Naive thymus-derived CD8-positive, alpha-beta T cell (primary cell): Measurements from ENCODE around the gene STPG4. TPM values are rescaled to one million over a fixed set of nuclear protein-coding genes. Genes with fewer than 3 reads are reported as not detected.
A peak's percentile ranks its signal among the peaks of the same experiment; 100 is the strongest.
"Not testable (repeated sequence)": the region's sequence is repeated elsewhere in the genome, so short reads cannot be mapped to it uniquely, and the experiment has no call there.

ENCODE experiments used
- ATAC-seq, 2 donors: fragments of 150-1000 bp; cut with Tn5 transposase in 1 of 2; sonication (Bioruptor Pico), chemical (Tn5 transposase) in 1 of 2; 1 replicate in 1 of 2; 2 replicates in 1 of 2; pipeline ENCODE4 v1.10.0; 2021; ENCODE audit warnings: mild to moderate bottlenecking in 2 of 2, moderate library complexity in 2 of 2
- POLR2A ChIA-PET: fragments of 350-600 bp; sonication (Branson Sonifier 250); formaldehyde crosslinking; loops from one replicate; lab custom pipeline; 2021; ENCODE audit warnings: antibody characterized with exemption; lab: Charles Lee
- DNase-seq, 10 donors: peaks; one replicate each; pipeline versions ENCODE4 v3.0.0 to v3.0.0-alpha.2; 2020 to 2022
- H3K27ac Mint-ChIP-seq, 10 donors: one replicate each; pipeline ENCODE4 v1.8.0; 2020 to 2022; ENCODE audit warnings: mild to moderate bottlenecking in 10 of 10, mixed read lengths in 10 of 10, moderate library complexity in 4 of 10, inconsistent platforms in 1 of 10
- H3K27me3 Mint-ChIP-seq, 5 donors: one replicate each; pipeline ENCODE4 v1.8.0; 2021 to 2022; ENCODE audit warnings: mixed read lengths in 5 of 5
- H3K36me3 Mint-ChIP-seq, 3 donors: one replicate each; pipeline ENCODE4 v1.8.0; 2020 to 2022; ENCODE audit warnings: mixed read lengths in 3 of 3, mild to moderate bottlenecking in 2 of 3, inconsistent platforms in 1 of 3
- H3K4me1 Mint-ChIP-seq, 4 donors: one replicate each; pipeline ENCODE4 v1.8.0; 2021 to 2022; ENCODE audit warnings: mixed read lengths in 4 of 4
- H3K4me3 Mint-ChIP-seq, 10 donors: one replicate each; pipeline ENCODE4 v1.8.0; 2020 to 2022; ENCODE audit warnings: mild to moderate bottlenecking in 10 of 10, mixed read lengths in 10 of 10, moderate library complexity in 6 of 10, inconsistent platforms in 1 of 10
- H3K9me3 Mint-ChIP-seq, 9 donors: one replicate each; pipeline ENCODE4 v1.8.0; 2020 to 2022; ENCODE audit warnings: mixed read lengths in 9 of 9, mild to moderate bottlenecking in 3 of 9, inconsistent platforms in 1 of 9, moderate library complexity in 1 of 9
- polyA plus RNA-seq, 3 donors: library from polyadenylated mRNA; unstranded; fragments of 300-500 nt; fragmentation: Illumina TruSeq; gene quantifications; one replicate each; pipeline ENCODE4 v1.2.3, GENCODE V29; 2021
- total RNA-seq, 8 experiments: library from RNA in 2 of 8; stranded (reverse) in 2 of 8; gene quantifications; one replicate each; pipeline ENCODE4 v1.2.3 and lab custom pipeline; 2021 to 2026

The STPG4 gene
- total and polyA plus RNA-seq, 5 experiments from 2014 or later, result 0.47 to 1.0 TPM; not detected in 3

DNA sequence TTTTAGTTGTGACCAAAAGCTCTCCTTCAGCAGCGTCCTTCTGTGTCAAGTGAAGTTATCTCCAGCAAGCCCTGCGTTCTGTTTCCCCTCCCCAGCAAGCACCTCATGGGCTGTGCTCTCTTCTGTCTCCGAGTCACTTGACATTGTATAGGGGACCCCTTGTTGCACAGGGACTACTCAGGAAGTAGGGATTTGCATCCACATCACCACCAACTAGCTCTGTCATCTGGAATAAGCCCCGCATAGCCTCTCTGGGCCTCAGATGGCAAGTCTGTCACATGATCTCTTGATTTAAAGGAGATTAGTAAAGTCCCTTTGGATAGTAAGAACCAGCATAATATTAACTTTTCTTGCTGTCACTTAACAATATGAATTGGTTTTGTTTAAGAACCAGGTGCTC is 32.0 kb upstream of the STPG4 start:
- DNase-seq (no peak), ATAC-seq (no peak)
- Mint-ChIP-seq H3K36me3 (no peaks in the 10 kb centered on the region), H3K4me1 (no peaks in the 10 kb centered on the region), H3K27me3 (peaks cover 0 to 16% (median 8%) of the 10 kb centered on the region in 5 donors), H3K4me3 (no peak overlapping the region), H3K9me3 (no peaks in the 10 kb centered on the region), H3K27ac (no peak overlapping the region)
- POLR2A ChIA-PET, result no interaction called here

DNA sequence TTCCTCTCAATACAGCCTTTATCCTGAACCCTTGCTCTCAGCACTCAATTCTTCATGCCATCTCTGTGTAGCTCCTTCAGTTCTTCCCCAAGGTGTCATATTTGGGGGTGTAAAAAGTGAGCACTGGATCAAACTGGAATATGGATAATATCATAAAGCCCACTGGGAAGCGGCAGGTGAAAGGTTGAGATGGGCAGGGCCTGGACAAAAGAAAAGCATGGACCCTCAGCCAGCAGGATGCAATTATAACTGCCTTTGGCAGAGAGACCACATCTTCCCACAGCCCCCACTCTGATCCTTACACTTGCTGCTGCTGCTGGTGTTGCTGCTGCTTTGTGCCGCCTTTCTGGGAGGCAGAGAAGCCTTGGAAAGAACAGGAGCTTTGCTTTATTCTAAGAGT is 31.2 kb upstream of the STPG4 start:
- Mint-ChIP-seq H3K9me3 (no peaks in the 10 kb centered on the region), H3K4me3 (no peak overlapping the region), H3K4me1 (no peaks in the 10 kb centered on the region), H3K27me3 (peaks cover 0 to 16% (median 8%) of the 10 kb centered on the region in 5 donors), H3K36me3 (no peaks in the 10 kb centered on the region), H3K27ac (no peak overlapping the region)
- ATAC-seq (no peak), DNase-seq (no peak)
- POLR2A ChIA-PET, result no interaction called here

DNA sequence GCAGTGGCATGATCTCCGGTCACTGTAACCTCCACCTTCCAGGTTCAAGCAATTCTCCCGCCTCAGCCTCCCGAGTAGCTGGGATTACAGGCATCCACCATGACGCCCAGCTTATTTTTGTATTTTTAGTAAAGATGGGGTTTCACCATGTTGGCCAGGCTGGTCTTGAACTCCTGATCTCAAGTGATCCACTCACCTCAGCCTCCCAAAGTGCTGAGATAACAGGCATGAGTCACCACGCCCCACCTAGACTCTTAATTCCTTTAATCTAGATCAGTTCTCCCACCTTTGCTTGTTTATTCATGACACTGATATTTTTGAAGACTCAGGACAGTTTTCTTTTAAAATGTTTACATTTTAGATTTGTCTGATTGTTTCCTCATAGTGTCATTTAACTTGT is 30.0 kb upstream of the STPG4 start:
- POLR2A ChIA-PET, H3K4me1 Mint-ChIP-seq, H3K36me3 Mint-ChIP-seq, H3K4me3 Mint-ChIP-seq, H3K27ac Mint-ChIP-seq, DNase-seq, ATAC-seq, H3K9me3 Mint-ChIP-seq: not testable (repeated sequence)
- H3K27me3 Mint-ChIP-seq, result peaks cover 0 to 16% (median 8%) of the 10 kb centered on the region in 5 donors

DNA sequence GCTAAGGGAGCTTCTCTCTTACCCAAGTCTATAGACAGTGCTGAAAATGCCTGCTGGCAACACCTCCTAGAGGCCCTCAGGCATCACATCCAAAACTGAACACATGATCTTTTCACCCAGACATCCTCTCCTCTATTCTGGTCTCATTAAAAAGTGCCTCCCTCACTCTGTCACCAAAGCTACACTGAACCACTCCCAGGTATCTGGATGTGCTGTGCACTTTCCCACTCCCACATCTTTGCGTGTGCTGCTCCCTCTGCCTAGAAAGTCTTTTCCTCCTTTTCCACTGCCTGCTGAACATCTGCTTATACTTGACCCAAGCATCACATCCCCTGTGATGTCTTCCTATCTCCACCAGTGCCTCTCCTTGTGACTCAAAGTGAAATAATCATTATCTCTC is 26.1 kb upstream of the STPG4 start:
- ATAC-seq, result no peak
- no peak overlapping the region for H3K27ac Mint-ChIP-seq
- DNase-seq, result no peak
- peaks cover 12 to 24% (median 16%) of the 10 kb centered on the region in 4 donors for H3K4me1 Mint-ChIP-seq
- H3K4me3 Mint-ChIP-seq, result no peak overlapping the region
- H3K9me3 Mint-ChIP-seq, result peaks cover 0 to 7% (median 0%) of the 10 kb centered on the region in 9 donors
- H3K36me3 Mint-ChIP-seq, result peaks cover 0 to 4% (median 4%) of the 10 kb centered on the region in 3 donors
- POLR2A ChIA-PET, result no interaction called here
- peaks cover 0 to 14% (median 0%) of the 10 kb centered on the region in 5 donors for H3K27me3 Mint-ChIP-seq

DNA sequence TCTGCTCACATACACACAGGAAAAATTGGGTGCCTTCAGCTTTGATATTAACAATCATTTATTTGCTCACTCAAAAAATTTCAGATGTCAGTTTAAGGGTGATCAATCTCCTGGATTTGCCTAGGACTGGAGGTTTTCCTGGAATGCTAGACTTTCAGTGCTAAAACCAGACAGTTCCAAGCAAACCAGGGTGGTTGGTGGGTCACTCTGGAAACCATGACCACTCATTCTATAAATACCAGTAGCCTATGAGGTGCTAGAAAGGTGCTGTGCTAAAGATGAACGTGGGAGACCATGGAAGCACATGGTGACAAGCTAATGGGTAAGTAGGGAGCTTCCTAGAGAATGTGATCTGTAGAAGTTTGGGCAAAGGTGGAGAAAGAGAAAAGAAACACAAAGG is 25.4 kb upstream of the STPG4 start:
- no peak overlapping the region for H3K4me3 Mint-ChIP-seq
- POLR2A ChIA-PET, result no interaction called here
- peak overlapping the region in 1 of 10 donors; percentile 11 for H3K27ac Mint-ChIP-seq
- ATAC-seq (no peak), DNase-seq (no peak)
- peaks cover 0 to 13% (median 0%) of the 10 kb centered on the region in 5 donors for H3K27me3 Mint-ChIP-seq
- H3K36me3 Mint-ChIP-seq, result peaks cover 0 to 6% (median 5%) of the 10 kb centered on the region in 3 donors
- H3K9me3 Mint-ChIP-seq, result peaks cover 0 to 10% (median 0%) of the 10 kb centered on the region in 9 donors
- H3K4me1 Mint-ChIP-seq, result peaks cover 15 to 27% (median 20%) of the 10 kb centered on the region in 4 donors

DNA sequence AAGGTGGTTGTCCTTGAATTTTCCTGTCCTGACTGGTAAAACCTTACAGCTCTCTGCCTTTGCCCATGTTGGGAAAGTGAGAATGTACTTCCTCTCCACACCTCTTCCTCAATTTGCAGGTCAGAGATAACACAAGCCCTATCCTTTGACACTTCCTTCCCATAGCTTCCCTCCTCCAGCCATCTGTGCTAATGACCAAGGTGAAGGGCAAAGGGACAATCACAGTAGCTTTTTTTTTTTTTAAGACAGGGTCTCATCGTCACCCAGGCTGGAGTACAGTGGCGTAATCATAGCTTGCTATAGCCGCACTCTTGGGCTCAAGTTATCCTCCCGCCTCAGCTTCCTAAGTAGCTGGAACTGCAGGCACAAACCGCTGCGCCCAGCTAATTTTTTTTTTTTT is 24.3 kb upstream of the STPG4 start:
- Mint-ChIP-seq H3K9me3 (peaks cover 0 to 10% (median 0%) of the 10 kb centered on the region in 9 donors), H3K4me1 (peaks cover 21 to 36% (median 28%) of the 10 kb centered on the region in 4 donors), H3K4me3 (no peak overlapping the region), H3K27ac (peak overlapping the region in 4 of 10 donors; percentile 31 to 100 (median 72)), H3K27me3 (peaks cover 0 to 15% (median 0%) of the 10 kb centered on the region in 5 donors), H3K36me3 (peaks cover 0 to 6% (median 6%) of the 10 kb centered on the region in 3 donors)
- no peak for ATAC-seq
- POLR2A ChIA-PET, result interaction anchor here (0.7 kb wide), 1 partner anchor 202 kb away, joined by 7 read pairs; no protein-coding TSS in a partner anchor
- no peak for DNase-seq

DNA sequence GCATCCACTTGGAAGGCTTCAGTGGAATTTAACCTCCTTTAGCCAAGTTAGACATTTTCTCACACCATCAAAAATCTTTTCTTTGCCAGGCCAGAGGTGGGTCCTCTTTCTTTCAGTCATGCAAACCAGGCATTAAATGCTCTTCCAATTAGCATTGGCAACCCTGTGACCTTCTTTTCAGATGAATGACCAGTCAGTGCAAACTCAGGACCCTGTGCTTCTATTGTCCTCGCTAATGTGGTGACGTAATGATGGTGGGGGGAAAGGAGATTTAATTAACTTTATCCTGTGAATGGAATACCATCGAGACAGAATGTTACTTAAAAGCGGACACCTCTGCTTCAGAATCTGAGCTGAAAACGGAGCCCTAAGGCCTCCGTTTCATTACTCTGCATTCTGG is 23.2 kb upstream of the STPG4 start:
- peaks cover 0 to 12% (median 0%) of the 10 kb centered on the region in 5 donors for H3K27me3 Mint-ChIP-seq
- POLR2A ChIA-PET, result no interaction called here
- H3K4me3 Mint-ChIP-seq, result peak overlapping the region in 1 of 10 donors; percentile 7
- H3K9me3 Mint-ChIP-seq, result peaks cover 0 to 10% (median 0%) of the 10 kb centered on the region in 9 donors
- peak overlapping the region in 4 of 10 donors; percentile 100 for H3K27ac Mint-ChIP-seq
- DNase-seq, result no peak
- peaks cover 26 to 46% (median 38%) of the 10 kb centered on the region in 4 donors for H3K4me1 Mint-ChIP-seq
- no peak for ATAC-seq
- H3K36me3 Mint-ChIP-seq, result peaks cover 0 to 8% (median 6%) of the 10 kb centered on the region in 3 donors

DNA sequence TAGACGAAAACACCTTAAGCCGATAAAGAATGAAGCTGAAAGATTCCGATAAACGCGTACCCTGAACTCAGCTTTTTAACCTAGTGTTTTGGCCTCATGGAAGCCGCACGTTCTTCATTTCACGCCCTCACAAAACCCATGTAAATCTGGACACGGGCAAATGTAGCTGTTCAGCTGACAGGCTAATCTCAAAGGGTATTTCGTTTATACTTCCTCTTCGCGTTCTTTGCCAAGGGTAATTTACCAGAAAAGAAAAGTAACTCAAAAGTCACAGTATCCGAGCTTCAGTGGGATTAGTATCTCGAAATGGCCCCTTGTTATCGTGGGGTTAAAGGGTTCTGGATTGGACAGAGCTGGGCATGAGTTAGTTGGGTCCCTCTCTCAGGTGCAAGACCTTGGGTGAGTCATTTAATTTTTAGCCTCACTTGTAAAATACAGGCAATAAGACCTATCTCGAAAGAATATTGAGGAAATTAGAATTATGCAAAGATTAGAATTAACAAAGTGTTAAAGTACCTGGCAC is 22.0 kb upstream of the STPG4 start:
- Mint-ChIP-seq H3K4me1 (peaks cover 32 to 58% (median 51%) of the 10 kb centered on the region in 4 donors), H3K9me3 (peaks cover 0 to 10% (median 0%) of the 10 kb centered on the region in 9 donors), H3K36me3 (peaks cover 0 to 8% (median 8%) of the 10 kb centered on the region in 3 donors), H3K27me3 (peaks cover 0 to 12% (median 0%) of the 10 kb centered on the region in 5 donors), H3K27ac (peak overlapping the region; percentile 98 to 100 (median 100)), H3K4me3 (peak overlapping the region; percentile 96 to 100 (median 100))
- ATAC-seq (peak in 1 of 2 donors; percentile 9), DNase-seq (no peak)
- POLR2A ChIA-PET, result no interaction called here

DNA sequence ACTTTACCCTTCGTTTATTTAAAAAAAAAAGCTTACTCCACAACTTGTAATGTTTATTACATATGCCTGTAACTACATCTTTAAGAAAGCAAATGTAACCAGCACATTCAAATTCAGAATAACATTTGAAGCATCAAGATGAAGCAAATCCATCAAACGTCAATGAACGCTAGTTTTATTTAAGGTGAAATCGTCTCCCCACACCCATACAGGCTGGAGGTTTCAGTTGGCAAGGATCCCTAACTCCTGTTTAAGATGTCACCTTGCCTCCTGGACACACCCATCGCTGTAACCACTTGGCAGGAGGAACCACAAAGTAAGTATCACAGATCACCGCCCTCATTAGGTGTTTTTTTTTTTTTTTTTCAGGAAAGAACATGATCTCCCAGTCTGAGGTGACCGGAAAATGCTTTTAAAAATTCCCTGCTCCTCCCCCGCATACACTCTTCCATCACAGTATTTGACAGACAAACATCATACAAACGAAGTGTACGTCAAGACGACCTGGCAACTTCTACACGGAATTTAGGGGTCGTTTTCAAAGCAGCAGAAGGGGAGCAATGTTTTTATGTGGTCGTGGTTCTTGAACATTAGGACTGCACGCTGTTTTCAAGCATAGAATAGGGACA is 19.7 kb upstream of the STPG4 start:
- ATAC-seq (no peak), DNase-seq (peak in 8 of 10 donors; percentile 19 to 68 (median 43))
- Mint-ChIP-seq H3K27me3 (peaks cover 0 to 12% (median 0%) of the 10 kb centered on the region in 5 donors), H3K9me3 (peaks cover 0 to 10% (median 0%) of the 10 kb centered on the region in 9 donors), H3K27ac (peak overlapping the region; percentile 95 to 100 (median 98)), H3K36me3 (peaks cover 2 to 26% (median 8%) of the 10 kb centered on the region in 3 donors), H3K4me3 (peak overlapping the region; percentile 88 to 98 (median 94)), H3K4me1 (peaks cover 34 to 81% (median 70%) of the 10 kb centered on the region in 4 donors)
- POLR2A ChIA-PET, result interaction anchor here (0.6 kb wide), 3 partner anchors 13 to 223 kb away, joined by 3 read pairs; no protein-coding TSS in a partner anchor

DNA sequence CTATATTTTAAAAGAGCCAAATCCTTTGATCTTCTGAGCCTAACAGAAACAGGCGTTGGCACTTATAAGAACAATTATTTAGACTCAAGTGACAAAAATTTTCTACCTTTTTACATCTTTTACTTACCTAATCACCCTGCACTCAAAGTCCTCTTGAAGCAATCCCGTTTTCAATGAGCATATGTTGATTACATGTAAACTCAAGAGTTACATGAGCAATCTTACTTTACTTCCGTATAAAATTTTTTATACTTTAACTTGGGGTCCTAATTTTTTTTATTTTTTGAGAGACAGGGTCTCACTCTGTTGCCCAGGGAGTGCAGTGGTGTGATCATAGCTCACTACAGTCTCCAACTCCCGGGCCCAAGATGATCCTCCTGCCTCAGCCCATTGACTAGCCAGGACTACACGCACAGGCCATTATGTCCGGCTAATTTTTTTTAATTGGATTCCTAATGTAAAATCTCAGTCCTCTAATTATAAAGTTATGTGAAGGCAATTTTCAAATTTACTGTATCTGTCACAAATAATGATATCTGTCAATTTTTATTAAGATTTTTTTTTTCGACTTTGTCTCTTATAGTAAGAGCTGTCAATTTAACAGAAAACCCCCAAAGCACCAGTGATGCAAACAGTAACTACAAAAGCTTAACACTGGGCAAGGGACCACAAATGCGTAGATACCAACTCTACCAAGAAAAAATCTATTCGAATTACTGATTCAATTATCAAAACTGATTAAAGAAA is 19.1 kb upstream of the STPG4 start:
- Mint-ChIP-seq H3K9me3 (peaks cover 0 to 10% (median 0%) of the 10 kb centered on the region in 9 donors), H3K27ac (peak overlapping the region; percentile 95 to 100 (median 98)), H3K27me3 (peaks cover 0 to 12% (median 0%) of the 10 kb centered on the region in 5 donors), H3K4me3 (peak overlapping the region; percentile 88 to 98 (median 94)), H3K36me3 (peaks cover 4 to 32% (median 10%) of the 10 kb centered on the region in 3 donors), H3K4me1 (peaks cover 37 to 82% (median 72%) of the 10 kb centered on the region in 4 donors)
- ATAC-seq (no peak), DNase-seq (peak in 3 of 10 donors; percentile 15 to 33 (median 16))
- POLR2A ChIA-PET, result interaction anchor here (0.5 to 1.5 kb wide), 5 partner anchors 12 to 731 kb away, joined by 3 to 4 read pairs (median 3); no protein-coding TSS in a partner anchor

DNA sequence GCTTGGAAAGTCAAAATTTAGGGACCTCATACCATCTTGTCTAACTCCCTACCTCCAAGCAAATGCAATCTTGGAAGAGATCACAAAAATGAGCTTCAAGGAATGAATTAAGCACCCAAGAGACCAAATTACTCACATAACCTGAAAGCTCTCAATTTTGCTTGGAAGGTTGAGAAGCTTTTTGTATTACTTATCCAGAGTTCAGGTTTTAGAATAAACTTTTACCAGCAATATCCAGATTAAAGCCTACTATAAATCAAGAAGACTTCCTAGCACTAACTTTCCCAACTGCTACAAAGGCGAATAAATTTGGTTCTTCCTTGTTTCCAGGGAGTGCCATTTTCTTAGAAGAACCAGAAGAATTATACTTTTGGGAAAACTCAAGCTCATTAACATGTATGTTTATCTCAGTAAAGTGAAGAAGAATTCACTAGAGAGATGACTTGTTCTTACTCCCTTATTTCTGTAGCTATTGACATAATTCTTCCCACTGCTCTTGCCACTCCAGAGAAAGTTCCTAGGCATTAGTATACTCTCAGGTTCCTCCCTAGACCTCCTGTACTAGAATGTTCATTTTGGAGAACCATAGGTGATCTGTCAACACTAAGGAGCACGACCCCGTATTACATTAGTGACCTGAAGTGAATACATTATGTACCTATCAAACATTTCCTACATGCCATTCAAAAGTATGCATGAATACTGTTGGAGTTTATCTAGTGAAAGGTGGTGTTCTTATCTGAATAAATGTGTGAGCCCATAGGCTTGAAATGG is 18.0 kb upstream of the STPG4 start:
- Mint-ChIP-seq H3K27ac (peak overlapping the region; percentile 5 to 100 (median 90)), H3K9me3 (peaks cover 0 to 10% (median 0%) of the 10 kb centered on the region in 9 donors), H3K36me3 (peaks cover 4 to 42% (median 16%) of the 10 kb centered on the region in 3 donors), H3K4me1 (peaks cover 37 to 88% (median 78%) of the 10 kb centered on the region in 4 donors), H3K4me3 (peak overlapping the region; percentile 72 to 98 (median 94)), H3K27me3 (peaks cover 0 to 12% (median 0%) of the 10 kb centered on the region in 5 donors)
- POLR2A ChIA-PET, result interaction anchor here (0.8 to 1.5 kb wide), 2 partner anchors 185 to 257 kb away, joined by 3 to 4 read pairs; no protein-coding TSS in a partner anchor
- DNase-seq (no peak), ATAC-seq (no peak)
